Esophagus muscularis mucosa (tissue), 4 donors: Measurements from ENCODE around the gene MAL. TPM values are rescaled to one million over a fixed set of nuclear protein-coding genes. Genes with fewer than 3 reads are reported as not detected.

ENCODE experiments used
- DNase-seq: peaks from one replicate; pipeline ENCODE4 v3.0.0-alpha.2; 2017; ENCODE audit errors: extremely low spot score
- H3K27ac ChIP-seq, 4 donors: fragments of 200-600 bp; sonication (generic); replicated peaks in 1 of 4; 1 replicate in 3 of 4; 2 replicates in 1 of 4; pipeline ENCODE4 v1.5.1; 2016 to 2019; ENCODE audit warnings: mild to moderate bottlenecking in 1 of 4
- H3K27me3 ChIP-seq, 4 donors: fragments of 200-600 bp; sonication (generic); one replicate each; pipeline versions ENCODE4 v1.5.1 to v1.6.0; 2016 to 2019
- H3K36me3 ChIP-seq, 4 donors: fragments of 200-600 bp; sonication (generic); one replicate each; pipeline ENCODE4 v1.5.1; 2016 to 2019
- H3K4me1 ChIP-seq, 4 donors: fragments of 200-600 bp; sonication (generic); one replicate each; pipeline ENCODE4 v1.5.1; 2016 to 2019
- H3K4me3 ChIP-seq, 4 donors: fragments of 200-600 bp; sonication (generic); 1 replicate in 2 of 4; 2 replicates in 2 of 4; pipeline ENCODE4 v1.5.1; 2016 to 2019; ENCODE audit warnings: mild to moderate bottlenecking in 4 of 4, moderate library complexity in 1 of 4
- H3K9me3 ChIP-seq, 4 donors: fragments of 200-600 bp; sonication (generic); 1 replicate in 3 of 4; 2 replicates in 1 of 4; pipeline ENCODE4 v1.5.1; 2016 to 2019
- EP300 ChIP-seq: sonication (generic); formaldehyde crosslinking; IDR thresholded peaks from one replicate; pipeline ENCODE4 v1.6.1; 2017; ENCODE audit warnings: antibody characterized with exemption
- POLR2A ChIP-seq: fragments of 450-650 bp; IDR thresholded peaks from one replicate; pipeline ENCODE4 v1.6.1; 2017; ENCODE audit warnings: antibody characterized with exemption, moderate library complexity, mild to moderate bottlenecking, low read depth
- POLR2AphosphoS5 ChIP-seq, 2 donors: sonication (generic); formaldehyde crosslinking; IDR thresholded peaks; one replicate each; pipeline ENCODE4 v1.6.1; 2017; ENCODE audit warnings: antibody characterized with exemption in 2 of 2
- WGBS: methylation state at CpG from one replicate; pipeline ENCODE4 v1.1.5; 2018; 5-methylcytosine and 5-hydroxymethylcytosine counted together
- intact Hi-C: fragments of 100-400 bp; cut with DNase I; formaldehyde crosslinking; loops from one replicate; pipeline ENCODE4 v1.15.1; 2023
- total RNA-seq, 4 donors: library from RNA; depleted of rRNA; stranded (reverse); fragments of >200 nt; gene quantifications; one replicate each; pipeline versions ENCODE4 v1.1.0 to v1.2.1, GENCODE V29; 2016
- TF ChIP-seq, protein P1 (sequence below), 3 experiments: fragments of 200-600 bp in 2 of 3; fragments of 450-650 bp in 1 of 3; sonication (generic) in 2 of 3; IDR thresholded peaks; one replicate each; pipeline ENCODE4 v1.5.1; 2017 to 2019; ENCODE audit warnings: antibody characterized with exemption in 3 of 3, mild to moderate bottlenecking in 2 of 3, moderate library complexity in 1 of 3

The MAL gene
- total RNA-seq, 4 donors from 2014 or later = 23.3 to 46.2 (median 36.6) TPM

- 33% methylated on average over 20 of the region's 54 CpGs for WGBS
- no peaks in the 10 kb centered on the region for H3K36me3 ChIP-seq
- no peak for DNase-seq
- peaks cover 0 to 60% (median 6%) of the 10 kb centered on the region in 4 donors for H3K27me3 ChIP-seq
- no peaks in the 10 kb centered on the region for H3K9me3 ChIP-seq
- TF ChIP-seq, protein P1, sequence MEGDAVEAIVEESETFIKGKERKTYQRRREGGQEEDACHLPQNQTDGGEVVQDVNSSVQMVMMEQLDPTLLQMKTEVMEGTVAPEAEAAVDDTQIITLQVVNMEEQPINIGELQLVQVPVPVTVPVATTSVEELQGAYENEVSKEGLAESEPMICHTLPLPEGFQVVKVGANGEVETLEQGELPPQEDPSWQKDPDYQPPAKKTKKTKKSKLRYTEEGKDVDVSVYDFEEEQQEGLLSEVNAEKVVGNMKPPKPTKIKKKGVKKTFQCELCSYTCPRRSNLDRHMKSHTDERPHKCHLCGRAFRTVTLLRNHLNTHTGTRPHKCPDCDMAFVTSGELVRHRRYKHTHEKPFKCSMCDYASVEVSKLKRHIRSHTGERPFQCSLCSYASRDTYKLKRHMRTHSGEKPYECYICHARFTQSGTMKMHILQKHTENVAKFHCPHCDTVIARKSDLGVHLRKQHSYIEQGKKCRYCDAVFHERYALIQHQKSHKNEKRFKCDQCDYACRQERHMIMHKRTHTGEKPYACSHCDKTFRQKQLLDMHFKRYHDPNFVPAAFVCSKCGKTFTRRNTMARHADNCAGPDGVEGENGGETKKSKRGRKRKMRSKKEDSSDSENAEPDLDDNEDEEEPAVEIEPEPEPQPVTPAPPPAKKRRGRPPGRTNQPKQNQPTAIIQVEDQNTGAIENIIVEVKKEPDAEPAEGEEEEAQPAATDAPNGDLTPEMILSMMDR (IDR thresholded peaks at IDR 0.05) = no peak
- TF ChIP-seq EP300 (no peak), POLR2AphosphoS5 (IDR thresholded peaks at IDR 0.05) (no peak), POLR2A (no peak)
- intact Hi-C loops = no loop called here
- no peak overlapping the region for H3K27ac ChIP-seq
- H3K4me1 ChIP-seq = peaks cover 0 to 7% (median 6%) of the 10 kb centered on the region in 4 donors
- peak overlapping the region in 1 of 4 donors; percentile 16 for H3K4me3 ChIP-seq
Observed at GRCh38 chr2:94997981-94998930, 27.3 kb upstream of the MAL start.

DNA sequence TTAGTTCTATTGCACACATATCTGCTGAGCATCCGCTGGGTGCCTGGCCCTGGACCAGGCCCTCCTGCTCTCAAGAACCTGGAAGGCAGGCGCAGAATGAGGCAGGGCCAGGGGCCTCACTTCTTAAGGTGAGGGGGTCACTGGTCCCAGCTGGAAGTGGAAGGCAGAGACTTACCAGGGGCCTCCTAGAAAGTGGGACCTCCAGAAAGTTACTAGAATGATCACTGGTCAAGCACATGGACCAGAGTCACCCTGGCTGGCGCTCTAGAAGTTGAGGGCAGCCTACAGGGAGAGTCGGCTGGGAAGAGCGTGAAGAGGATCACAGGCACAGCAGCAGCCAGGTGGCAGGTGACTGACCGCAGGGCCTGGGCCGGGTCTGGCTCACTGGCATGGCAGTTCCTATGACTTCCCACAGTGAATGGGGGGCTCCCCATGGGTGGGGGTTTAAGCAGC, 26.1 kb upstream of the MAL start:
- H3K27ac ChIP-seq = no peak overlapping the region
- no peak for DNase-seq
- H3K36me3 ChIP-seq = no peaks in the 10 kb centered on the region
- WGBS = 92% methylated on average over 7 of the region's 7 CpGs
- H3K9me3 ChIP-seq = no peaks in the 10 kb centered on the region
- peaks cover 0 to 7% (median 6%) of the 10 kb centered on the region in 4 donors for H3K4me1 ChIP-seq
- H3K4me3 ChIP-seq = no peak overlapping the region
- H3K27me3 ChIP-seq = peaks cover 0 to 59% (median 6%) of the 10 kb centered on the region in 4 donors
- intact Hi-C loops = no loop called here
- TF ChIP-seq POLR2AphosphoS5 (IDR thresholded peaks at IDR 0.05) (no peak), EP300 (no peak), POLR2A (no peak)
- TF ChIP-seq, protein P1 (IDR thresholded peaks at IDR 0.05) = no peak

- Histone ChIP-seq H3K9me3 (no peaks in the 10 kb centered on the region), H3K36me3 (no peaks in the 10 kb centered on the region), H3K4me3 (no peak overlapping the region), H3K27ac (no peak overlapping the region), H3K4me1 (peaks cover 0 to 7% (median 6%) of the 10 kb centered on the region in 4 donors), H3K27me3 (peaks cover 0 to 50% (median 6%) of the 10 kb centered on the region in 4 donors)
- intact Hi-C loops = no loop called here
- DNase-seq = no peak
- TF ChIP-seq, protein P1 (IDR thresholded peaks at IDR 0.05) = no peak
- WGBS = 82% methylated on average over 3 of the region's 5 CpGs
Observed at GRCh38 chr2:95001051-95001562, 24.4 kb upstream of the MAL start.

DNA sequence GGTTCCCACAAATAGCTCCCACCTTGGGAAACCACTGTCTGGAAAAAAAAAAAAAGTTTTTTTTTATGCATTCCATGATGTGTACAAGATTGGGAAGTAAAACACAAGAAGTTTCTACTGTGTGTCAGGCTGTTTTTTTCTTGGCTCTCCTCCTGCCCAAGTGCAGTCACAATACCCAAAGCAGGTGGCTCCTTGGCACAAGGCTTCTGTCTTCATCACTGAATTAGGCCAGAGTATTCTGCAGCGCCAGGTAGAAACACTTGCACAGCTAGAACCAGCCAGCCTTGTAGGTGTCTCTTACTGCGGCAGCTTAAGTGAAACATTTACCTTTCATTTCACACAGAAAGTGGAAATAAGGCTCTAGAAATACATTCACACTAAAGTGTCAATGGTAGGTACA, 23.8 kb upstream of the MAL start:
- H3K4me1 ChIP-seq = peaks cover 0 to 7% (median 6%) of the 10 kb centered on the region in 4 donors
- H3K27me3 ChIP-seq = peaks cover 0 to 44% (median 6%) of the 10 kb centered on the region in 4 donors
- no peak overlapping the region for H3K27ac ChIP-seq
- H3K9me3 ChIP-seq = no peaks in the 10 kb centered on the region
- intact Hi-C loops = no loop called here
- H3K36me3 ChIP-seq = no peaks in the 10 kb centered on the region
- no peak overlapping the region for H3K4me3 ChIP-seq
- 86% methylated on average over 2 of the region's 2 CpGs for whole genome bisulfite sequencing
- TF ChIP-seq POLR2A (no peak), POLR2AphosphoS5 (IDR thresholded peaks at IDR 0.05) (no peak), EP300 (no peak)
- TF ChIP-seq, protein P1 (IDR thresholded peaks at IDR 0.05) = no peak
- DNase-seq = no peak
